Measurements from ENCODE around the gene ADGRF1. TPM values are rescaled to one million over a fixed set of nuclear protein-coding genes. Genes with fewer than 3 reads are reported as not detected.

The ADGRF1 gene
- polyA plus RNA-seq, 1 of the 3 experiments (the other 2 are of a cell fraction): not detected

GRCh38 chr6:46996860-46997641 lies 45.1 kb downstream of the ADGRF1 start:
- H3K27ac ChIP-seq (ENCODE audit: low read depth in 2 of 2, low read length in 1 of 2): no peak overlapping the region
- no peaks in the 10 kb centered on the region for H3K36me3 ChIP-seq (replicated peaks in 1 of 2; ENCODE audit: control insufficient read depth in 1 of 2, insufficient read depth in 2 of 2, low read length in 1 of 2)
- H3K4me2 ChIP-seq: no peak overlapping the region
- no peak overlapping the region for H2AFZ ChIP-seq (ENCODE audit: low read depth)
- no peaks in the 10 kb centered on the region for H3K9me2 ChIP-seq
- H3F3A ChIP-seq (replicated peaks; ENCODE audit: insufficient read depth): no peaks in the 10 kb centered on the region
- H3K27me3 ChIP-seq (ENCODE audit: insufficient read depth): no peaks in the 10 kb centered on the region
- no peak overlapping the region for H3K9ac ChIP-seq
- H3K4me3 ChIP-seq (ENCODE audit: low read depth in 2 of 2, low read length in 1 of 2): no peak overlapping the region
- H3K79me2 ChIP-seq (ENCODE audit: insufficient read depth): no peaks in the 10 kb centered on the region
- WGBS (ENCODE audit: low lambda C conversion rate): 4% methylated on average over 1 of the region's 1 CpG
- ChIA-PET CTCF (no interaction called here), POLR2A (no interaction called here)
- DNase-seq: no peak
- no peaks in the 10 kb centered on the region for H4K20me1 ChIP-seq (ENCODE audit: insufficient read depth)
- H3K4me1 ChIP-seq (ENCODE audit: control insufficient read depth in 1 of 2, insufficient read depth in 2 of 2, low read depth in 1 of 2, low read length in 1 of 2): no peaks in the 10 kb centered on the region
- no peaks in the 10 kb centered on the region for H3K9me3 ChIP-seq
- TF ChIP-seq USF1 (IDR thresholded peaks at IDR 0.05; ENCODE audit: borderline replicate concordance, low read depth): no peak
- TF ChIP-seq EZH2phosphoT487 (IDR thresholded peaks at IDR 0.05; ENCODE audit: borderline replicate concordance, low read depth): no peak

- Histone ChIP-seq H3K4me2 (no peak overlapping the region), H3K4me1 (ENCODE audit: control insufficient read depth in 1 of 2, insufficient read depth in 2 of 2, low read depth in 1 of 2, low read length in 1 of 2) (no peaks in the 10 kb centered on the region), H3K9ac (no peak overlapping the region), H3K79me2 (ENCODE audit: insufficient read depth) (no peaks in the 10 kb centered on the region), H3K9me2 (no peaks in the 10 kb centered on the region), H3K4me3 (ENCODE audit: low read depth in 2 of 2, low read length in 1 of 2) (no peak overlapping the region), H3K27me3 (ENCODE audit: insufficient read depth) (peaks cover 5% of the 10 kb centered on the region; the same call in 1 of the 2 replicates), H3K36me3 (replicated peaks in 1 of 2; ENCODE audit: control insufficient read depth in 1 of 2, insufficient read depth in 2 of 2, low read length in 1 of 2) (no peaks in the 10 kb centered on the region), H4K20me1 (ENCODE audit: insufficient read depth) (no peaks in the 10 kb centered on the region), H2AFZ (ENCODE audit: low read depth) (no peak overlapping the region), H3K9me3 (no peaks in the 10 kb centered on the region), H3K27ac (ENCODE audit: low read depth in 2 of 2, low read length in 1 of 2) (no peak overlapping the region), H3F3A (replicated peaks; ENCODE audit: insufficient read depth) (no peaks in the 10 kb centered on the region)
- ChIA-PET CTCF (no interaction called here), POLR2A (no interaction called here)
- no peak for TF ChIP-seq RCOR1 (IDR thresholded peaks at IDR 0.05; ENCODE audit: low read length)
- no peak for TF ChIP-seq FOXJ3 (CRISPR knock-in tag; IDR thresholded peaks at IDR 0.05)
- TF ChIP-seq TCF12 (IDR thresholded peaks at IDR 0.05): no peak
- no peak for TF ChIP-seq NRF1 (IDR thresholded peaks at IDR 0.05; ENCODE audit: low read depth, low read length)
- no peak for TF ChIP-seq MAX (IDR thresholded peaks at IDR 0.05; ENCODE audit: low read depth)
- no peak for TF ChIP-seq REST (IDR thresholded peaks at IDR 0.05; ENCODE audit: low read depth, low read length)
- no peak for TF ChIP-seq YY1 (IDR thresholded peaks at IDR 0.05; ENCODE audit: low read depth)
- no peak for TF ChIP-seq SMC3 (IDR thresholded peaks at IDR 0.05; ENCODE audit: low read depth, low read length)
- TF ChIP-seq EP300 (IDR thresholded peaks at IDR 0.05; ENCODE audit: borderline replicate concordance in 1 of 2, low read depth in 1 of 2, low read length in 1 of 2): no peak
- no peak for TF ChIP-seq FOSL2 (IDR thresholded peaks at IDR 0.05; ENCODE audit: borderline replicate concordance, low read depth)
- TF ChIP-seq IRF3 (IDR thresholded peaks at IDR 0.05; ENCODE audit: low read depth, low read length): no peak
- TF ChIP-seq TAF1 (IDR thresholded peaks at IDR 0.05; ENCODE audit: borderline replicate concordance, low read depth, low read length): no peak
- TF ChIP-seq USF1 (IDR thresholded peaks at IDR 0.05; ENCODE audit: borderline replicate concordance, low read depth): no peak
- DNase-seq: no peak
- WGBS (ENCODE audit: low lambda C conversion rate): 3% methylated on average over 1 of the region's 1 CpG
Observed at GRCh38 chr6:46994933-46995332, 47.2 kb downstream of the ADGRF1 start.
